Stomach (tissue), 4 donors: ENCODE results near the gene R3HCC1L.
"Not testable (repeated sequence)": the region's sequence is repeated elsewhere in the genome, so short reads cannot be mapped to it uniquely, and the experiment has no call there.

Experiments
- CTCF ChIP-seq, 7 experiments: fragments of 450-650 bp in 4 of 7; fragments of 200-600 bp in 3 of 7; sonication (generic) in 3 of 7; IDR thresholded peaks; one replicate each; pipeline ENCODE4 v1.5.1; 2016 to 2019; ENCODE audit warnings: antibody characterized with exemption in 7 of 7, control low read depth in 2 of 7, mild to moderate bottlenecking in 1 of 7
- POLR2A ChIP-seq, 4 donors: fragments of 450-650 bp; IDR thresholded peaks; one replicate each; pipeline ENCODE4 v1.6.1; 2016; ENCODE audit warnings: antibody characterized with exemption in 4 of 4, control low read depth in 2 of 4, mild to moderate bottlenecking in 1 of 4, moderate library complexity in 1 of 4
- POLR2AphosphoS5 ChIP-seq, 3 donors: sonication (generic); formaldehyde crosslinking; IDR thresholded peaks; one replicate each; pipeline ENCODE4 v1.6.1; 2016; ENCODE audit warnings: antibody characterized with exemption in 3 of 3

- TF ChIP-seq POLR2AphosphoS5, CTCF, POLR2A (IDR thresholded peaks at IDR 0.05): not testable (repeated sequence)
Measured at GRCh38 chr10:98136775-98137174, 2.3 kb downstream of the R3HCC1L start.
